WTC11 (cell line): ENCODE results near the gene LYRM4. TPM values are rescaled to one million over a fixed set of nuclear protein-coding genes. Genes with fewer than 3 reads are reported as not detected.
A peak's percentile ranks its signal among the peaks of the same experiment; 100 is the strongest.

Experiments
- ATAC-seq: fragments of 200-7000 bp; cut with Tn5 transposase; 2 replicates; pipeline ENCODE4 v1.10.0; 2021; ENCODE audit warnings: mild to moderate bottlenecking, moderate library complexity
- CTCF ChIA-PET: fragments of 300-600 bp; sonication (Branson Sonifier 250); formaldehyde crosslinking; loops from one replicate; lab custom pipeline; 2021; ENCODE audit warnings: antibody characterized with exemption; lab: Charles Lee
- POLR2A ChIA-PET: fragments of 350-600 bp; sonication (Branson Sonifier 250); formaldehyde crosslinking; loops from one replicate; lab custom pipeline; 2021; ENCODE audit warnings: antibody characterized with exemption; lab: Charles Lee
- DNase-seq: peaks from one replicate; pipeline ENCODE4 v3.0.0; 2021; ENCODE audit warnings: low spot score
- H3K27ac Mint-ChIP-seq: 2 replicates; pipeline ENCODE4 v1.8.0; 2021; ENCODE audit warnings: mixed read lengths
- H3K27me3 Mint-ChIP-seq: 2 replicates; pipeline ENCODE4 v1.8.0; 2021; ENCODE audit warnings: low read depth, mild to moderate bottlenecking, moderate library complexity, mixed read lengths
- H3K36me3 Mint-ChIP-seq: 2 replicates; pipeline ENCODE4 v1.8.0; 2021; ENCODE audit warnings: mixed read lengths
- H3K4me1 Mint-ChIP-seq: 2 replicates; pipeline ENCODE4 v1.8.0; 2022; ENCODE audit warnings: mixed read lengths
- H3K4me3 Mint-ChIP-seq: 2 replicates; pipeline ENCODE4 v1.8.0; 2021; ENCODE audit warnings: mild to moderate bottlenecking, moderate library complexity, mixed read lengths
- H3K9me3 Mint-ChIP-seq: 2 replicates; pipeline ENCODE4 v1.8.0; 2021; ENCODE audit warnings: mixed read lengths
- ARID4B ChIP-seq: sonication (generic); formaldehyde crosslinking; IDR thresholded peaks from 2 replicates; pipeline ENCODE4 v1.8.0; 2023; ENCODE audit warnings: missing genetic modification reagents, mild to moderate bottlenecking, borderline replicate concordance
- ATF3 ChIP-seq: sonication (generic); formaldehyde crosslinking; conservative IDR thresholded peaks from 2 replicates; pipeline ENCODE4 v1.8.1; 2022; ENCODE audit warnings: mild to moderate bottlenecking, missing genetic modification reagents
- CBFB ChIP-seq: sonication (generic); formaldehyde crosslinking; IDR thresholded peaks from 2 replicates; pipeline ENCODE4 v1.8.1; 2022; ENCODE audit warnings: mild to moderate bottlenecking, low read depth, missing genetic modification reagents
- CTCF ChIP-seq: fragments of 200-600 bp; IDR thresholded peaks from 2 replicates; pipeline ENCODE4 v1.8.0; 2022; ENCODE audit warnings: antibody characterized with exemption
- ESRRA ChIP-seq: sonication (generic); formaldehyde crosslinking; IDR thresholded peaks from 2 replicates; pipeline ENCODE4 v1.8.1; 2022; ENCODE audit warnings: mild to moderate bottlenecking, missing genetic modification reagents, borderline replicate concordance
- GABPB1 ChIP-seq: sonication (generic); formaldehyde crosslinking; IDR thresholded peaks from 2 replicates; pipeline ENCODE4 v1.8.1; 2023; ENCODE audit warnings: mild to moderate bottlenecking, missing genetic modification reagents
- GTF2I ChIP-seq: fragments of 250-450 bp; sonication (Bioruptor Pico); conservative IDR thresholded peaks from 2 replicates; pipeline ENCODE4 v1.4.0; 2021; ENCODE audit warnings: mild to moderate bottlenecking
- HMGA2 ChIP-seq: fragments of 250-450 bp; sonication (Bioruptor Pico); IDR thresholded peaks from 2 replicates; pipeline ENCODE4 v1.4.0; 2021; ENCODE audit warnings: mild to moderate bottlenecking, moderate library complexity
- HMGXB4 ChIP-seq: sonication (generic); formaldehyde crosslinking; IDR thresholded peaks from 2 replicates; pipeline ENCODE4 v1.8.1; 2023; ENCODE audit warnings: mild to moderate bottlenecking, moderate library complexity, missing genetic modification reagents
- KAT7 ChIP-seq: sonication (generic); formaldehyde crosslinking; IDR thresholded peaks from 2 replicates; pipeline ENCODE4 v1.8.1; 2023; ENCODE audit warnings: missing genetic modification reagents, mild to moderate bottlenecking, borderline replicate concordance
- NFE2L1 ChIP-seq: sonication (generic); formaldehyde crosslinking; IDR thresholded peaks from 2 replicates; pipeline ENCODE4 v1.8.1; 2023; ENCODE audit warnings: missing genetic modification reagents
- NR1H2 ChIP-seq: sonication (generic); formaldehyde crosslinking; IDR thresholded peaks from 2 replicates; pipeline ENCODE4 v1.9.0; 2021; ENCODE audit warnings: mild to moderate bottlenecking, moderate library complexity, missing genetic modification reagents
- PRDM15 ChIP-seq: sonication (generic); formaldehyde crosslinking; IDR thresholded peaks from 2 replicates; pipeline ENCODE4 v1.8.0; 2022; ENCODE audit warnings: missing genetic modification reagents
- RORB ChIP-seq: fragments of 250-450 bp; sonication (Bioruptor Pico); IDR thresholded peaks from 2 replicates; pipeline ENCODE4 v1.9.0; 2021; ENCODE audit warnings: mild to moderate bottlenecking
- TP53 ChIP-seq: sonication (generic); formaldehyde crosslinking; IDR thresholded peaks from 2 replicates; pipeline ENCODE4 v1.8.1; 2023; ENCODE audit warnings: mild to moderate bottlenecking, missing genetic modification reagents
- ZNF263 ChIP-seq: sonication (generic); formaldehyde crosslinking; IDR thresholded peaks from 2 replicates; pipeline ENCODE4 v1.8.1; 2022; ENCODE audit warnings: low read depth, mild to moderate bottlenecking, moderate library complexity, missing genetic modification reagents
- total RNA-seq: library from RNA; stranded (reverse); gene quantifications from 3 replicates; pipeline ENCODE4 v1.2.3, GENCODE V29; 2021

LYRM4 gene
- total RNA-seq, 1 experiment from 2014 or later: 49.7 TPM

GRCh38 chr6:5307058-5307457 is 46.3 kb upstream of the LYRM4 start:
- H3K4me3 Mint-ChIP-seq: no peak overlapping the region
- H3K4me1 Mint-ChIP-seq: peaks cover 15% of the 10 kb centered on the region
- no peak for DNase-seq
- no peaks in the 10 kb centered on the region for H3K36me3 Mint-ChIP-seq
- no peak overlapping the region for H3K27ac Mint-ChIP-seq
- ChIA-PET POLR2A (no interaction called here), CTCF (no interaction called here)
- no peak for ATAC-seq
- no peaks in the 10 kb centered on the region for H3K9me3 Mint-ChIP-seq
- no peaks in the 10 kb centered on the region for H3K27me3 Mint-ChIP-seq
- TF ChIP-seq RORB (CRISPR knock-in tag): no peak
- TF ChIP-seq NFE2L1: no peak
- TF ChIP-seq CTCF: no peak
- TF ChIP-seq ARID4B (CRISPR knock-in tag): no peak
- no peak for TF ChIP-seq PRDM15 (CRISPR knock-in tag)
- no peak for TF ChIP-seq HMGA2 (CRISPR knock-in tag)
- no peak for TF ChIP-seq NR1H2
- TF ChIP-seq KAT7 (CRISPR knock-in tag): no peak
- no peak for TF ChIP-seq CBFB (CRISPR knock-in tag)
- no peak for TF ChIP-seq TP53 (CRISPR knock-in tag)
- TF ChIP-seq ESRRA: no peak
- TF ChIP-seq GTF2I (CRISPR knock-in tag): no peak
- no peak for TF ChIP-seq HMGXB4 (CRISPR knock-in tag)
- no peak for TF ChIP-seq ZNF263

- ChIA-PET POLR2A (no interaction called here), CTCF (interaction anchor here (1.6 kb wide), 1 partner anchor 91 kb away, joined by 3 read pairs; no protein-coding TSS in a partner anchor)
- Mint-ChIP-seq H3K9me3 (no peaks in the 10 kb centered on the region), H3K27ac (no peak overlapping the region), H3K4me1 (peaks cover 15% of the 10 kb centered on the region), H3K36me3 (no peaks in the 10 kb centered on the region), H3K4me3 (no peak overlapping the region), H3K27me3 (no peaks in the 10 kb centered on the region)
- ATAC-seq (no peak), DNase-seq (no peak)
- TF ChIP-seq ATF3 (no peak), GABPB1 (CRISPR knock-in tag) (peak; percentile 77)
Observed at GRCh38 chr6:5305968-5306626, 45.3 kb upstream of the LYRM4 start.
